ENCODE results near the gene FLG.

FLG gene

DNA sequence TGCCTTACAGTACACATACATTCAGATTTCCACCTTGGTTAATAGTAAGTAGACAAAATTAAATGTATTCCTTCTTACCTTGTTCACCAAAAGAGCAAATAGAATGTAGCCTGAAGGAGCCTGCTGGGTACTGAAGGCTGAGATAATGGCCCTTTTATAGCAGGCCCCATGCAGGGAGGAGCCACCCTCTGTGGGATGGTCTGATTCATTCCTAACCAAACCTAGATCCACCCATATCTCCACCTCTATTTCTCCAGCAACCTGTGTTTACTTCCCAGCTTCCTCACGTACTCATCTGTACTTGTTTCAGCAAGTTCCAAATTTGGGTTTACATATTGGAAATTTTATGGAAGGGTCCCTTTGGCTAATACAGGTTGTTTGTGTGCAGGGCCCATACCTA is at the start of gene FLG:
Gene FLG (minus strand): TSS at position 129 of the 400 bp plus-strand sequence. CDS start 9,783 bp downstream, outside the sequence.
- Histone ChIP-seq H3K9me3 (replicated peaks in 1 of 11) (no peaks in the 10 kb centered on the region), H4K20me1 (no peaks in the 10 kb centered on the region), H3K36me3 (no peaks in the 10 kb centered on the region), H3K4me3 (no peak within 1 kb of the TSS), H3K4me1 (no peaks in the 10 kb centered on the region), H3K27ac (no peak within 1 kb of the TSS), H3K4me2 (no peak within 1 kb of the TSS), H3K27me3 (no peaks in the 10 kb centered on the region), H3K9ac (no peak within 1 kb of the TSS)
- TF ChIP-seq Cebpa-rat (IDR thresholded peaks at IDR 0.05): no peak

DNA sequence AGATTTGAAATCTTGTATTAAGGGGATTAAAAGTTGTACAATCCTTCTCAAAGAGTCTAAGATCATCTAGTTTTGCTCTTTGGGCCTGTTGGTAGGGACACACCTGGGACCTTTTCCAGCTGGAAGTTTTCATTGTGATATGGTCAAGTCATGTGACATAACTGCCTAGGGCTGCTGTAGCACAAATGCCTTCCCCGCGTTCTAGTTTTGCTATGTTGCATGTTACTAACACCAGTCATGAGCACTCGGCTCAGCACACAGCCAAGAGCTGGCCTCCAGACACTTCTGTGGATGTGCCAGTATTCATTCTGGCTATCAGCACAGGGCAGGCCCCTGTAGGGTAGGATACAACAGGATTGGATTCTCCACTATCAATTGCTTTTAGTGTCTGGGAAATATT is 49.4 kb upstream of the FLG start:
- no peak overlapping the region for H3K4me3 ChIP-seq
- H3K27me3 ChIP-seq: no peaks in the 10 kb centered on the region

DNA sequence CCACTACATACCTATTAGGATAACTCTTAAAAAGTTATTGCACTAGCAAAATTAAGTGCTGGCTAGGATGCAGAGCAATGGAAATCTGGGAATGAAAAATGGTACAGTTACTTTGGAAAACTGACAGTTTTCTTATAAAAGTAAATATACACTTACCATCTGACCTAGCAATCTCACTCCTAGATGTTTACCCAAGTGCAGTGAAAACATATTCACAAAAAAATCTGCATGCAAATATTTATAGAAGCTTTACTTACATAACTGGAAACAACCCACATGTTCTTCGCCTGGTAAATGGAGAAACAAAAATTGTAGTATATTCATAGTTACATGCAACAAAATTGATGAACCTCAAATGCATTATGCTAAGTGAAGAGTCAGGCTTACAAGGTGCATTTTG is 47.6 kb upstream of the FLG start:
- Histone ChIP-seq H3K27me3 (no peaks in the 10 kb centered on the region), H3K4me2 (no peak overlapping the region), H3K27ac (no peak overlapping the region), H3K4me1 (no peaks in the 10 kb centered on the region), H3K9me3 (replicated peaks in 1 of 11) (peaks cover 11 to 23% (median 20%) of the 10 kb centered on the region in 11 experiments; a peak in 18 of 22 replicates), H4K20me1 (no peaks in the 10 kb centered on the region), H3K4me3 (no peak overlapping the region), H3K36me3 (no peaks in the 10 kb centered on the region), H3K9ac (no peak overlapping the region)
- TF ChIP-seq Cebpa-rat (IDR thresholded peaks at IDR 0.05): no peak

More for the DNA sequence above, 49.4 kb upstream of the FLG start:
- Histone ChIP-seq H3K9ac (no peak overlapping the region), H3K36me3 (no peaks in the 10 kb centered on the region), H3K9me3 (replicated peaks in 1 of 11) (peaks cover 2 to 8% (median 7%) of the 10 kb centered on the region in 11 experiments; a peak in 13 of 22 replicates), H3K4me2 (no peak overlapping the region), H4K20me1 (no peaks in the 10 kb centered on the region), H3K4me1 (no peaks in the 10 kb centered on the region), H3K27ac (no peak overlapping the region)
- TF ChIP-seq Cebpa-rat (IDR thresholded peaks at IDR 0.05): no peak

DNA sequence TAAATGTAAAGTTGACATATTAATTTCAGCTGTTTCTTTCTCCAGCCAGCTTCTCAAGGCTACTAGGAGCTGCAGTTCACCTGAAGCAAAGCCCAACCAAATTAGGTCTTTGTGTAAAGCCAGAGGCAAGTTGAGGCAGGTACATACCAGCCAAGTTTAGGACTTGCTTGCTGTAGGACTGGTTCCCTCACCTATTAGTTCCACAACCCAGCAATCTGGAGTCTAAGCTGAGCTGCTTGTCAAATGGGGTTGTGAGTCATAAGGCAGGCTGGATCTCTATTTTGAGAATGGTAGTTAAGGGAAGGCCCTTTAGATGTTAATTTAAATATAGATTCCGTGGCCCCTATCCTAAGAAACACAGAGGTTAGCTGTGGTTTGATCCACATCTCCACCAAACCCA is 42.4 kb upstream of the FLG start:
- Histone ChIP-seq H3K9ac (no peak overlapping the region), H3K36me3 (no peaks in the 10 kb centered on the region), H3K9me3 (replicated peaks in 1 of 11) (peaks cover 11 to 23% (median 20%) of the 10 kb centered on the region in 11 experiments; a peak in 18 of 22 replicates), H3K4me3 (no peak overlapping the region), H4K20me1 (no peaks in the 10 kb centered on the region), H3K4me2 (no peak overlapping the region), H3K27ac (no peak overlapping the region), H3K27me3 (no peaks in the 10 kb centered on the region), H3K4me1 (no peaks in the 10 kb centered on the region)
- TF ChIP-seq Cebpa-rat (IDR thresholded peaks at IDR 0.05): no peak

DNA sequence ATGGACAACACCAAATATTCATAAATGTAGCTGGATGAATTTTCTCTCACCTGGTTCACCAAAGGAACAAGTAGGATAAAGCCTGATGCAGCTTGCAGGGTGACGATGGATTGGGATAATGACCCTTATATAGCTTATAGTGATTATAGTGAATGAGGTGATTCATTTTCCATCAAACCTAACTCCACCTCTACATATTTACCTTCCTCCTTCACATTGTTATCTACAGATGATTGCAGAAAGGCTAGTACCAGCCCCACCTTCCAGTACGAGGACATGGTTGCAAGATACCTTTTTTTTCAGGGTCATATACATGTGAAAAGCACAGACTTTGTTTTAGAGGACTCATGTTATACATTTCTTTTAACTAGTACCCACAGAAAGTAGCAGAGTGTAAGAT is 34.9 kb upstream of the FLG start, which contains the start of gene FLG2:
Gene FLG2 (minus strand): TSS at position 101 of the 400 bp plus-strand sequence. CDS start 1,122 bp downstream, outside the sequence.
- Histone ChIP-seq H3K9me3 (replicated peaks in 1 of 11) (peaks cover 5 to 21% (median 10%) of the 10 kb centered on the region in 11 experiments; a peak in 15 of 22 replicates), H3K27ac (no peak within 1 kb of the TSS), H3K4me3 (no peak within 1 kb of the TSS), H4K20me1 (no peaks in the 10 kb centered on the region), H3K36me3 (no peaks in the 10 kb centered on the region), H3K27me3 (no peaks in the 10 kb centered on the region), H3K4me1 (no peaks in the 10 kb centered on the region), H3K4me2 (no peak within 1 kb of the TSS), H3K9ac (no peak within 1 kb of the TSS)
- TF ChIP-seq Cebpa-rat (IDR thresholded peaks at IDR 0.05): no peak

DNA sequence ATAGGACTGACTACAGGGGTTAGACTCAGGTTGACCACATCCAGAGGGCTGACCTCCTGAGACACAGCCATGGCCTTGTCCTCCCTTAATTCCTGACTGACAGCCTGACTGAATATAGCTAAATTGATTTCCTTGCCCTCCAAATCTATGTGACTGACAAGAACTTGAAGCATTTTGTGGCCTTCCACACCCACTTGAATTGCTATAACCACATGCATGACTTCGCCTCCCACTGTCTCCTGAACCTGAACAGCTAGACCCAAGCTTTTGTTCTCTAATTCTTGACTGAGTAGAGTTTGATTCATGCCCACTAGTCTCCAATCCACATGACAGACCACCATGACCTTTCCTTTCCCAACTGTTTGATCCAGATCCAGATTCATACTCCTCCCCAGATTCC is 31.7 kb upstream of the FLG start:
- Histone ChIP-seq H4K20me1 (no peaks in the 10 kb centered on the region), H3K9me3 (replicated peaks in 1 of 11) (peaks cover 9 to 43% (median 18%) of the 10 kb centered on the region in 11 experiments; a peak in 16 of 22 replicates), H3K27ac (no peak overlapping the region), H3K4me3 (no peak overlapping the region), H3K4me1 (no peaks in the 10 kb centered on the region), H3K36me3 (no peaks in the 10 kb centered on the region), H3K27me3 (no peaks in the 10 kb centered on the region), H3K9ac (no peak overlapping the region), H3K4me2 (no peak overlapping the region)
- TF ChIP-seq Cebpa-rat (IDR thresholded peaks at IDR 0.05): no peak

DNA sequence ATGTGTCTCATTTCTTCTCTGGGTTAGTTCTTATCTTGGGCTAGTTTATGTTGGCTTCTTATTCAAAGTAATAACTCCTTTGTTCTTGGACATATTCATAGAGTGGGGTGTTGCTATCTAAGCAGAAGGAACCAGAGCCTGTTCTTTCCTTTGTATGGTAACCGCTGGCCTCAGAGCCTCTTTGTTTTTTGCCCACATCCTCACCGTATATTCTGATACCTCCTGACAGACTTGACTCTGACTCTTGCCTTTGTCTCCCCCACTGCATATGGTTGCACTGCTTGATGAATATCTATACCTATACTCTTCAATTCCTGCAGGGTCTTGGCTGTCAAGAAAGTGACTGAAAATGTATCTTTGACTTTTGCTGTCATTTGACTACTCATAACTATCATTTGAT is 24.6 kb upstream of the FLG start:
- Histone ChIP-seq H3K4me3 (no peak overlapping the region), H3K27me3 (no peaks in the 10 kb centered on the region), H3K4me1 (no peaks in the 10 kb centered on the region), H3K27ac (no peak overlapping the region), H3K9me3 (replicated peaks in 1 of 11) (peaks cover 0 to 19% (median 5%) of the 10 kb centered on the region in 11 experiments; a peak in 11 of 22 replicates), H3K9ac (no peak overlapping the region), H4K20me1 (no peaks in the 10 kb centered on the region), H3K4me2 (no peak overlapping the region), H3K36me3 (no peaks in the 10 kb centered on the region)
- no peak for TF ChIP-seq Cebpa-rat (IDR thresholded peaks at IDR 0.05)

DNA sequence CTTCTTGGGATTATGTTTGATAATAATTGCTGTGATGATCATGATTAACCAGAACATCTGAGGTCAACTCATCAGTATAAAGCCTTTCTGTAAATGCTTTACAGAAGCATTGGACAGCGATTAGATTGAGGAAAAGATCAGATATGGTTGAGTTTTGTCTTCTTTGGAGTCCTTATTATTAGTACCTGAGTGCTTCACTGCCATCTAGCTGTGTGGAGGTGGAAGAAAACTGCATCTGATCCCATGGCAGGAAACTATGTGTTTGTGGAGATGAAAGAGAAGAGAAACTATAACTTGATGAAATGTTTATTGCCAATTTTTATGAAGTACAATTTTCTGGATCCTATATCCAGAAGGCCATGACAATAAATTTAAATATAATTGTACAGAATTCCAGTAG is 23.4 kb upstream of the FLG start:
- no peak for TF ChIP-seq Cebpa-rat (IDR thresholded peaks at IDR 0.05)
- Histone ChIP-seq H3K9ac (no peak overlapping the region), H3K9me3 (replicated peaks in 1 of 11) (peaks cover 0 to 7% (median 0%) of the 10 kb centered on the region in 11 experiments; a peak in 1 of 22 replicates), H3K36me3 (no peaks in the 10 kb centered on the region), H4K20me1 (no peaks in the 10 kb centered on the region), H3K4me2 (no peak overlapping the region), H3K27ac (no peak overlapping the region), H3K27me3 (no peaks in the 10 kb centered on the region), H3K4me1 (no peaks in the 10 kb centered on the region), H3K4me3 (no peak overlapping the region)

DNA sequence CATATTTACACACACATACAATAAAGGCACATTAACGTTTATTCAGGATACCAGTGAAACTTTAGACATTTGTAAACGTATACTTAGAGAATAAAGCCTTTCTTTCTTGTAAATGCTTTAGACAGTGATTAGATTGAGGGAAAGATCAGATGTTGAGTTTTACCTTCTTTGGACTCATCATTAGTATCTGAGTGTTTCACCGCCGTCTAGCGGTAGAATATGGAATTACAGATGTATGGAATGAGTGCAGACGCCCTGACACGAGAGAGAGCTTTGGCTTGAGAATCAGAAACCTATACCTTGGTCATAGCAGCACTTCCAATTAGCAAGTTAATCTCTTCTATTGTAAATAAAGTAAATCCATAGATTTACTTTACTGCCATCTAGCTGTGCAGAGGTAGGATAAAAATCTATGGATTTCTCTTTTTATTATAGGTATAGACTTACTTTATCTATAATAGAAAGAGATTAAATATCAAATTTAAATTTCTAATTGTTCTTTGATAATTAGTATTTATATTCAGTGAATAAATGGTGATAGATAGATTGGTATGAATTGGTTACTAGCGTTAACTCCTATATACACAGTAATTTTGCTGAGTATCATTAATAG is 22.2 kb upstream of the FLG start:
- no peak overlapping the region for H3K4me2 ChIP-seq
- H3K27me3 ChIP-seq: no peaks in the 10 kb centered on the region
- TF ChIP-seq Cebpa-rat (IDR thresholded peaks at IDR 0.05): no peak
- no peaks in the 10 kb centered on the region for H3K36me3 ChIP-seq
- no peaks in the 10 kb centered on the region for H3K4me1 ChIP-seq
- no peaks in the 10 kb centered on the region; a peak in 1 of 22 replicates for H3K9me3 ChIP-seq (replicated peaks in 1 of 11)
- H3K9ac ChIP-seq: no peak overlapping the region
- no peak overlapping the region for H3K4me3 ChIP-seq
- no peak overlapping the region for H3K27ac ChIP-seq
- H4K20me1 ChIP-seq: no peaks in the 10 kb centered on the region

DNA sequence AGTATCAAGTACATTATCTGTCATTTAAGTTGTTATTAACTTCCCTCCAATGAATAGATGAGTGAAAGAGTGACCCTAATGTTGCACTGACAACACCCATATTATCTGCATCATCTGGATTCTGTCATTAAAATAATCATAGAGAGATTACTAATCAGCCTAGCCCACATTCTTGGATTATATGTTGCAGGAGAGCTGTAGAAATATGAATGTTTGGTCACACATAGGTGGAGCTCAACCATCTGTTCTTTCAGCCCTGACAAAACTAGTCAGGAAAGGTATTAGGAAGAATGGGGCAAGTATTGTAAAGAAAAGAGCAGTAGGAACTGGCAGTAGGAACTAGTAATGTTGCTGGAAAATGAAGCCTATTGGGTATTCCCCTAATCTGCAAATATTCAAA is 19.4 kb upstream of the FLG start:
- Histone ChIP-seq H3K4me1 (no peaks in the 10 kb centered on the region), H3K27me3 (no peaks in the 10 kb centered on the region), H3K4me2 (no peak overlapping the region), H3K27ac (no peak overlapping the region), H4K20me1 (no peaks in the 10 kb centered on the region), H3K36me3 (no peaks in the 10 kb centered on the region), H3K9ac (no peak overlapping the region), H3K4me3 (no peak overlapping the region), H3K9me3 (replicated peaks in 1 of 11) (no peaks in the 10 kb centered on the region)
- TF ChIP-seq Cebpa-rat (IDR thresholded peaks at IDR 0.05): no peak
